Retinal pigment epithelial cell (primary cell): ENCODE measurements around the gene NOX4.
"Not testable (repeated sequence)": the region's sequence is repeated elsewhere in the genome, so short reads cannot be mapped to it uniquely, and the experiment has no call there.

ENCODE experiments used
- DNase-seq: peaks from one replicate; pipeline ENCODE4 v3.0.0-alpha.2; 2010; ENCODE audit warnings: low read depth
- H3K4me3 ChIP-seq: 2 replicates; pipeline ENCODE4 v1.5.1; 2011; ENCODE audit warnings: mild to moderate bottlenecking, low read length, control low read depth, moderate library complexity
- CTCF ChIP-seq: conservative IDR thresholded peaks from 2 replicates; pipeline ENCODE4 v1.5.1; 2011; ENCODE audit warnings: low read depth, low read length, control low read depth, inconsistent platforms

NOX4 gene

GRCh38 chr11:89333704-89334103 lies 157.5 kb downstream of the NOX4 start:
- peak; percentile 21 for DNase-seq
- not testable (repeated sequence) for H3K4me3 ChIP-seq
- peak; percentile 47 for TF ChIP-seq CTCF

GRCh38 chr11:89331940-89332339 lies 159.2 kb downstream of the NOX4 start:
- peak; percentile 47 for DNase-seq
- not testable (repeated sequence) for H3K4me3 ChIP-seq

GRCh38 chr11:89327885-89328284 lies 163.3 kb downstream of the NOX4 start:
- TF ChIP-seq CTCF: no peak
- DNase-seq: no peak
- H3K4me3 ChIP-seq: no peak overlapping the region

- no peak for DNase-seq
- TF ChIP-seq CTCF: no peak
- no peak overlapping the region for H3K4me3 ChIP-seq
Observed at GRCh38 chr11:89321401-89321800, 169.8 kb downstream of the NOX4 start.

GRCh38 chr11:89310607-89311006 lies 180.6 kb downstream of the NOX4 start:
- not testable (repeated sequence) for DNase-seq, H3K4me3 ChIP-seq

GRCh38 chr11:89309321-89309985 lies 181.7 kb downstream of the NOX4 start:
- not testable (repeated sequence) for DNase-seq, H3K4me3 ChIP-seq

- DNase-seq: not testable (repeated sequence)
Observed at GRCh38 chr11:89308272-89308671, 182.9 kb downstream of the NOX4 start.

GRCh38 chr11:89303029-89303428 lies 188.1 kb downstream of the NOX4 start:
- H3K4me3 ChIP-seq, DNase-seq: not testable (repeated sequence)

More at GRCh38 chr11:89308272-89308671, 182.9 kb downstream of the NOX4 start:
- H3K4me3 ChIP-seq: not testable (repeated sequence)

- DNase-seq, H3K4me3 ChIP-seq: not testable (repeated sequence)
Observed at GRCh38 chr11:89295023-89295422, 196.2 kb downstream of the NOX4 start.

GRCh38 chr11:89293965-89294679 lies 197.1 kb downstream of the NOX4 start:
- no peak for TF ChIP-seq CTCF
- no peak for DNase-seq
- H3K4me3 ChIP-seq: no peak overlapping the region

- H3K4me3 ChIP-seq, DNase-seq: not testable (repeated sequence)
Observed at GRCh38 chr11:89288004-89288403, 203.2 kb downstream of the NOX4 start.

GRCh38 chr11:89286601-89287000 lies 204.6 kb downstream of the NOX4 start:
- not testable (repeated sequence) for DNase-seq, H3K4me3 ChIP-seq

- not testable (repeated sequence) for H3K4me3 ChIP-seq, DNase-seq
Observed at GRCh38 chr11:89281032-89281677, 210.0 kb downstream of the NOX4 start.
